ENCODE data around the gene CPS1.

CPS1 gene

GRCh38 chr2:210626849-210627248 lies 70.5 kb downstream of the CPS1 start:
- no peak overlapping the region for H3K27ac ChIP-seq (ENCODE audit: extremely low read depth, low read depth, low read length)
- H3K9me3 ChIP-seq (ENCODE audit: control insufficient read depth, insufficient read depth, low read depth, low read length), result no peaks in the 10 kb centered on the region
- H3K36me3 ChIP-seq (ENCODE audit: control insufficient read depth in 2 of 2, insufficient read depth in 1 of 2, low read length in 2 of 2), result no peaks in the 10 kb centered on the region
- ChIA-PET POLR2A (no interaction called here), CTCF (no interaction called here)
- H3K4me3 ChIP-seq (ENCODE audit: low read depth, low read length), result no peak overlapping the region
- TF ChIP-seq ZNF610 (tag by site-specific recombination; IDR thresholded peaks at IDR 0.05; ENCODE audit: borderline replicate concordance), result no peak
- TF ChIP-seq KLF7 (tag by site-specific recombination; IDR thresholded peaks at IDR 0.05; ENCODE audit: borderline replicate concordance), result no peak
- TF ChIP-seq ZNF391 (tag by site-specific recombination; IDR thresholded peaks at IDR 0.05; ENCODE audit: borderline replicate concordance, low read depth), result no peak
- TF ChIP-seq ZBTB7A (tag by site-specific recombination; IDR thresholded peaks at IDR 0.05; ENCODE audit: low read depth), result no peak
- no peak for TF ChIP-seq ZNF18 (tag by site-specific recombination; IDR thresholded peaks at IDR 0.05)
- no peak for TF ChIP-seq ZSCAN30 (tag by site-specific recombination; IDR thresholded peaks at IDR 0.05)
- TF ChIP-seq ZNF274 (IDR thresholded peaks at IDR 0.05; ENCODE audit: low read length), result no peak
- TF ChIP-seq ZNF274 (tag by site-specific recombination; IDR thresholded peaks at IDR 0.05; ENCODE audit: borderline replicate concordance), result no peak
- no peak for TF ChIP-seq HOXC10 (CRISPR knock-in tag; IDR thresholded peaks at IDR 0.05)
- no peak for TF ChIP-seq PRDM4 (tag by site-specific recombination; IDR thresholded peaks at IDR 0.05)
- no peak for TF ChIP-seq ZNF121 (tag by site-specific recombination; IDR thresholded peaks at IDR 0.05)
- TF ChIP-seq ZNF16 (tag by site-specific recombination; IDR thresholded peaks at IDR 0.05; ENCODE audit: low read depth), result no peak
- TF ChIP-seq PRDM1 (tag by site-specific recombination; IDR thresholded peaks at IDR 0.05), result no peak
- no peak for TF ChIP-seq BCL11B (tag by site-specific recombination; IDR thresholded peaks at IDR 0.05; ENCODE audit: low read depth)
- no peak for TF ChIP-seq ZNF585B (tag by site-specific recombination; IDR thresholded peaks at IDR 0.05)
- no peak for TF ChIP-seq ZNF354C (tag by site-specific recombination; IDR thresholded peaks at IDR 0.05; ENCODE audit: borderline replicate concordance, low read depth)
- no peak for TF ChIP-seq ZNF571 (tag by site-specific recombination; IDR thresholded peaks at IDR 0.05)
- no peak for TF ChIP-seq ZNF169 (tag by site-specific recombination; IDR thresholded peaks at IDR 0.05)
- TF ChIP-seq ZNF654 (tag by site-specific recombination; IDR thresholded peaks at IDR 0.05; ENCODE audit: low read depth), result no peak
- TF ChIP-seq EGR2 (tag by site-specific recombination; IDR thresholded peaks at IDR 0.05; ENCODE audit: low read depth), result no peak
- H3K4me1 ChIP-seq (ENCODE audit: control insufficient read depth, insufficient read depth, low read length), result no peaks in the 10 kb centered on the region

GRCh38 chr2:210630873-210631560 lies 74.6 kb downstream of the CPS1 start:
- no peaks in the 10 kb centered on the region for H3K4me1 ChIP-seq (ENCODE audit: control insufficient read depth, insufficient read depth, low read length)
- ChIA-PET POLR2A (no interaction called here), CTCF (no interaction called here)
- TF ChIP-seq PRDM6 (tag by site-specific recombination; IDR thresholded peaks at IDR 0.05), result peak; percentile 71
- TF ChIP-seq ZNF335 (tag by site-specific recombination; conservative IDR thresholded peaks at IDR 0.05), result peak; percentile 34
- TF ChIP-seq SP7 (tag by site-specific recombination; IDR thresholded peaks at IDR 0.05), result peak; percentile 78
- TF ChIP-seq HOXA7 (CRISPR knock-in tag; IDR thresholded peaks at IDR 0.05; ENCODE audit: borderline replicate concordance), result no peak
- TF ChIP-seq WT1 (tag by site-specific recombination; IDR thresholded peaks at IDR 0.05), result no peak
- H3K4me3 ChIP-seq (ENCODE audit: low read depth, low read length), result no peak overlapping the region
- no peak overlapping the region for H3K27ac ChIP-seq (ENCODE audit: extremely low read depth, low read depth, low read length)
- no peaks in the 10 kb centered on the region for H3K9me3 ChIP-seq (ENCODE audit: control insufficient read depth, insufficient read depth, low read depth, low read length)
- no peaks in the 10 kb centered on the region for H3K36me3 ChIP-seq (ENCODE audit: control insufficient read depth in 2 of 2, insufficient read depth in 1 of 2, low read length in 2 of 2)
